ENCODE results near the gene PSMD12. TPM values are rescaled to one million over a fixed set of nuclear protein-coding genes. Genes with fewer than 3 reads are reported as not detected.
A peak's percentile ranks its signal among the peaks of the same experiment; 100 is the strongest.

PSMD12 gene
- total and polyA plus RNA-seq, 8 donors, result 4.9 to 44.6 (median 17.4) TPM

DNA sequence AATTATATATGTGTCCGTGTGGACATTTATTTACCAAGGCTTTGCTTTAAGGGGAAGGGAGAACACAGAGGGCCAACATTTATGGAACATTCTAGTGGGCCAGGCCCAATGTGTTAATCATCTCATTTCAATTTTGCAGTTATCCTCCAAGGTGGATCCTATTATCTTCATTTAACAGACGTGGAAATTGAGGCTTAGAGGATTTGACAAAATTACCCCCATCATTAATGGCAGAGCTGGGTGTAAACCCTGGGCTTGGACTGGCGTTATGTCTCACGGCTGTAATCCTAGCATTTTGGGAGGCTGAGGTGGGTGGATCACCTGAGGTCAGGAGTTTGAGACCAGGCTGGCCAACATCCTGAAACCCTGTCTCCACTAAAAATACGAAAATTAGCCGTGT, 37.1 kb upstream of the PSMD12 start:
- Histone ChIP-seq H3K4me3 (no peak overlapping the region), H3K4me1 (peaks cover 0 to 32% (median 11%) of the 10 kb centered on the region in 4 donors), H3K36me3 (no peaks in the 10 kb centered on the region), H3K9me3 (no peaks in the 10 kb centered on the region), H3K27me3 (no peaks in the 10 kb centered on the region), H3K27ac (no peak overlapping the region)
- WGBS, 5 donors, result 81 to 96% (median 90%) methylated on average over 6 of the region's 6 CpGs
- no peak for DNase-seq
- TF ChIP-seq EP300 (IDR thresholded peaks at IDR 0.05), result no peak
- intact Hi-C loops (cut with DNase I; ENCODE audit: low total_unique reads), result no loop called here

DNA sequence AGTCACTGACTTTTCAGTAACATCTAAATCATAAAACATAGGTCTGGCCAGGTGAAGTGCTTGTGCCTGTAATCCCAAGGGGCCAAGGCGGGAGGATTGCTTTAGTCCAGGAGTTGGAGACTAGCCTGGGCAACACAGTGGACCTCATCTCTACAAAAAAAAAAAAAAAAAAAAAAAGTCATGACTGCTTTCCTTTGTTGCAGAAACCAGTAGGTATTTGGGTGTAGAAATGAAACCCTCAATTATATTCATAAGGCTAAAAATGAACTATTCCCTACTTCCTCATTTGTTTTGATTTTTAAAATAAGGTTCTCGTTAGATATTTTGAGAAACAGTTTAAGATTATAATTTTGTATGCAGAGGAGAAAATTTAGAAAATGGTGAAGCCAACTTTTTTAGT, 36.7 kb upstream of the PSMD12 start:
- H3K27ac ChIP-seq, result no peak overlapping the region
- 91 to 95% (median 93%) methylated on average over 2 of the region's 2 CpGs for WGBS, 5 donors
- TF ChIP-seq EP300 (IDR thresholded peaks at IDR 0.05) (no peak), POLR2AphosphoS5 (IDR thresholded peaks at IDR 0.05) (no peak)
- TF ChIP-seq, protein P1, sequence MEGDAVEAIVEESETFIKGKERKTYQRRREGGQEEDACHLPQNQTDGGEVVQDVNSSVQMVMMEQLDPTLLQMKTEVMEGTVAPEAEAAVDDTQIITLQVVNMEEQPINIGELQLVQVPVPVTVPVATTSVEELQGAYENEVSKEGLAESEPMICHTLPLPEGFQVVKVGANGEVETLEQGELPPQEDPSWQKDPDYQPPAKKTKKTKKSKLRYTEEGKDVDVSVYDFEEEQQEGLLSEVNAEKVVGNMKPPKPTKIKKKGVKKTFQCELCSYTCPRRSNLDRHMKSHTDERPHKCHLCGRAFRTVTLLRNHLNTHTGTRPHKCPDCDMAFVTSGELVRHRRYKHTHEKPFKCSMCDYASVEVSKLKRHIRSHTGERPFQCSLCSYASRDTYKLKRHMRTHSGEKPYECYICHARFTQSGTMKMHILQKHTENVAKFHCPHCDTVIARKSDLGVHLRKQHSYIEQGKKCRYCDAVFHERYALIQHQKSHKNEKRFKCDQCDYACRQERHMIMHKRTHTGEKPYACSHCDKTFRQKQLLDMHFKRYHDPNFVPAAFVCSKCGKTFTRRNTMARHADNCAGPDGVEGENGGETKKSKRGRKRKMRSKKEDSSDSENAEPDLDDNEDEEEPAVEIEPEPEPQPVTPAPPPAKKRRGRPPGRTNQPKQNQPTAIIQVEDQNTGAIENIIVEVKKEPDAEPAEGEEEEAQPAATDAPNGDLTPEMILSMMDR (IDR thresholded peaks at IDR 0.05), result no peak

DNA sequence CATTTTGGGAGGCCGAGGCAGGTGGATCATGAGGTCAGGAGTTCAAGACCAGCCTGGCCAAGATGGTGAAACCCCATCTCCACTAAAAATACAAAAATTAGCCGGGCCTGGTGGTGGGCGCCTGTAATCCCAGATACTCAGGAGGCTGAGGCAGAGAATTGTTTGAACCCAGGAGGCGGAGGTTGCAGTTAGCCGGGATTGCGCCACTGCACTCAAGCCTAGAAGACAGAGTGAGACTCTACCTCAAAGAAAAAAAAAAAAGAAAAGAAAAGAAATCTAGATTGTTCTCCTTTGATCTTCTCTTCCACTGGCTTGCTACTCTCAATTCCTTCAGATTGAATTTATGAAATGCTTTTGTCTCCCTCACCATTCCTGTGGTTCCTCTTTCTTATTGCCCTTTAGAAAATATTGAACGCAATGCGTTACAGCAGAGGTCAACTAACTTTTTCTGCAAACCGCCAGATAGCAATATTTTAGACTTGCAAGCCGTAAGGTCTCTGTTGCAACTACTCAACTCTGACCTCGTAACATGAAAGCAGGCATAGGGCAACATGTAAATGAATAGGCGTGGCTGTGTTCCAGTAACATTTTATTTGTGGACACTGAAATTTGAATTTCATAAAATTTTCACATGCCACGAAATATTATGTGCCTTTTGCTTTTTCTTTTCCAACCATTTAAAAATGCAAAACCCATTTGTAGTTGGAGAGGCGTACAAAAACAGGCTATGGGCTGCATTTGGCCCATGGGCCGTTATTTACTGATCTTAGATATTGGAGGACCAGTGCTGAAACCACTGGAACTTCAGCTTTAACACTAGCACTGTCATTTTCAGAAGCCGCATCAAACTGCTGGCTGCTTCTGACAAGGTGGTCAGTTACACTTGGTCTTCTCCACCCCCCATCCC, 35.5 kb upstream of the PSMD12 start:
- no peaks in the 10 kb centered on the region for H3K27me3 ChIP-seq
- H3K4me1 ChIP-seq, result peaks cover 0 to 26% (median 8%) of the 10 kb centered on the region in 4 donors
- 85 to 93% (median 93%) methylated on average over 16 of the region's 16 CpGs for WGBS, 5 donors
- no peak overlapping the region for H3K4me3 ChIP-seq
- no peaks in the 10 kb centered on the region for H3K36me3 ChIP-seq
- intact Hi-C loops (cut with DNase I; ENCODE audit: low total_unique reads), result no loop called here
- H3K9me3 ChIP-seq, result no peaks in the 10 kb centered on the region
- TF ChIP-seq EP300 (IDR thresholded peaks at IDR 0.05), result no peak
- TF ChIP-seq POLR2A (IDR thresholded peaks at IDR 0.05), result no peak
- H3K27ac ChIP-seq, result no peak overlapping the region
- no peak for DNase-seq

More for the DNA sequence above, 36.7 kb upstream of the PSMD12 start:
- Histone ChIP-seq H3K36me3 (no peaks in the 10 kb centered on the region), H3K4me1 (peaks cover 0 to 28% (median 10%) of the 10 kb centered on the region in 4 donors), H3K27me3 (no peaks in the 10 kb centered on the region), H3K9me3 (no peaks in the 10 kb centered on the region), H3K4me3 (no peak overlapping the region)
- DNase-seq, result no peak
- intact Hi-C loops (cut with DNase I; ENCODE audit: low total_unique reads), result no loop called here

DNA sequence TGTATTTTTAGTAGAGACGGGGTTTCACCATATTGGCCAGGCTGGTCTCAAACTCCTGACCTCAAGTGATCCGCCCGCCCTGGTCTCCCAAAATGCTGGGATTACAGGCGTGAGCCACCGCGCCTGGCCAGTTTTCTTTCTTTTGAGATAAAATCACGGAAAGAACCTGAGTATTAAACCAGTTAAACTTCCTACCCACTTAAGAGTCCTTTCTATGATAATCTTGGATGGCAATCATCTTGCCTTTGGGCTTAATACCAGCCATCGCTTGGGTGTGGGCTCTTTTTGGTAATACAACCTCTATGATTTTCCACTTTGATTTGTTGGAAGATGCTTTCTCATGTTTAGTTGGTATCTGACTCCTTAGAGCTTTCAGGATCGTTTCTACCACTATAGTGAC, 34.7 kb upstream of the PSMD12 start:
- H3K4me3 ChIP-seq, result no peak overlapping the region
- H3K27ac ChIP-seq, result no peak overlapping the region
- H3K27me3 ChIP-seq, result no peaks in the 10 kb centered on the region
- TF ChIP-seq, protein P1 (IDR thresholded peaks at IDR 0.05), result no peak
- TF ChIP-seq POLR2A (IDR thresholded peaks at IDR 0.05), result no peak
- TF ChIP-seq EP300 (IDR thresholded peaks at IDR 0.05), result no peak
- TF ChIP-seq POLR2AphosphoS5 (IDR thresholded peaks at IDR 0.05), result no peak
- H3K9me3 ChIP-seq, result no peaks in the 10 kb centered on the region
- no peaks in the 10 kb centered on the region for H3K36me3 ChIP-seq
- WGBS, 5 donors, result 88 to 95% (median 90%) methylated on average over 9 of the region's 9 CpGs
- H3K4me1 ChIP-seq, result peaks cover 0 to 26% (median 8%) of the 10 kb centered on the region in 4 donors
- DNase-seq, result no peak
- intact Hi-C loops (cut with DNase I; ENCODE audit: low total_unique reads), result no loop called here

DNA sequence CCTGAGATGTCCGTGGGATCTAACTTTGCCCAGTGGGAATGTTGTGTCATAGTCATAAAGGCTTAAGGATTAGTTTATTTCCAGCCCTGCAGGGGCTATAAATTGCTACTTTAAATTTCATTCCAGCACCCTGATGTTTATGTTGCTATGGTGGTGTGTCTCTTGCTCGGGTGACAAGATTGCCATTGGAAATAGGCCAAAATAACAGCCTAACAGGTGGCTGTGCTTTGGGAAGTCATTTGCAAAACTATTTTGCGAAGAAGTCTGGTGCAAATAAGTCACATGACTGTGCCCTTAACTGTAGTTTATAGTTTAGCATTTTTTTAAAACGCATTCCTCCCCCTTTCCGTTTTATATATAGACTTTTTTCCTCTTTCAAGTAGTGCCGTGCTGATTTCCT, 33.8 kb upstream of the PSMD12 start:
- 39 to 63% (median 48%) methylated on average over 6 of the region's 6 CpGs for WGBS, 5 donors
- H3K27me3 ChIP-seq, result no peaks in the 10 kb centered on the region
- no peak overlapping the region for H3K27ac ChIP-seq

More for the DNA sequence above, 33.8 kb upstream of the PSMD12 start:
- TF ChIP-seq, protein P1 (IDR thresholded peaks at IDR 0.05), result no peak
- TF ChIP-seq EP300 (IDR thresholded peaks at IDR 0.05), result no peak
- TF ChIP-seq POLR2A (IDR thresholded peaks at IDR 0.05), result no peak
- no peak for TF ChIP-seq POLR2AphosphoS5 (IDR thresholded peaks at IDR 0.05)
- intact Hi-C loops (cut with DNase I; ENCODE audit: low total_unique reads), result no loop called here
- DNase-seq, result peak in 1 of 2 donors; percentile 54
- Histone ChIP-seq H3K4me3 (no peak overlapping the region), H3K36me3 (no peaks in the 10 kb centered on the region), H3K9me3 (no peaks in the 10 kb centered on the region), H3K4me1 (peaks cover 0 to 26% (median 10%) of the 10 kb centered on the region in 4 donors)

All from stomach (tissue), 9 donors.